Endothelial cell of umbilical vein (primary cell): ENCODE results near the gene GULP1. TPM values are rescaled to one million over a fixed set of nuclear protein-coding genes. Genes with fewer than 3 reads are reported as not detected.

ENCODE experiments used
- BruUV-seq: library from RNA; stranded (reverse); fragments of 400-500 nt; replicated peaks from 2 replicates; lab custom pipeline; 2021; lab: Mats Ljungman, UMichigan
- CTCF ChIA-PET: fragments of 300-600, 350-600 bp; sonication (Branson Sonifier 250); formaldehyde crosslinking; loops from one replicate; lab custom pipeline; 2021; ENCODE audit warnings: antibody characterized with exemption, inconsistent platforms; lab: Charles Lee
- POLR2A ChIA-PET: fragments of 300-600, 350-600 bp; sonication (Branson Sonifier 250); formaldehyde crosslinking; loops from one replicate; lab custom pipeline; 2021; ENCODE audit warnings: antibody characterized with exemption, inconsistent platforms; lab: Charles Lee
- DNase-seq: peaks from one replicate; pipeline ENCODE4 v3.0.0-alpha.2; 2011; ENCODE audit warnings: low read depth, low spot score
- FAIRE-seq: peaks from 2 replicates; lab custom pipeline; 2011; peaks lifted over from hg19 to GRCh38; lab: Jason Lieb, UNC
- H2AFZ ChIP-seq: 2 replicates; pipeline ENCODE4 v1.6.0; 2012; ENCODE audit warnings: low read depth, low read length, control low read depth, inconsistent platforms
- H3K27ac ChIP-seq: 2 replicates; pipeline ENCODE4 v1.5.1; 2011; ENCODE audit warnings: low read depth, mild to moderate bottlenecking, control low read depth, low read length, moderate library complexity; ENCODE audit not compliant: insufficient read depth
- H3K27me3 ChIP-seq, 2 experiments: 2 replicates each; pipeline versions ENCODE4 v1.6.0 to v1.6.1; 2011; ENCODE audit warnings: low read length in 2 of 2, mixed read lengths in 1 of 2; ENCODE audit not compliant: control insufficient read depth in 2 of 2, insufficient read depth in 2 of 2
- H3K36me3 ChIP-seq, 2 experiments: 2 replicates in 1 of 2; 3 replicates in 1 of 2; pipeline ENCODE4 v1.5.1; 2011; ENCODE audit warnings: low read length in 2 of 2, mild to moderate bottlenecking in 1 of 2, moderate library complexity in 1 of 2; ENCODE audit not compliant: control insufficient read depth in 2 of 2, insufficient read depth in 2 of 2; ENCODE audit errors: extremely low read depth in 1 of 2
- H3K4me1 ChIP-seq: 3 replicates; pipeline ENCODE4 v1.5.1; 2011; ENCODE audit warnings: mild to moderate bottlenecking, low read length; ENCODE audit not compliant: control insufficient read depth, insufficient read depth; ENCODE audit errors: extremely low read depth
- H3K4me2 ChIP-seq: 2 replicates; pipeline ENCODE4 v1.6.1; 2011; ENCODE audit warnings: low read length, control low read depth, mixed read lengths; ENCODE audit not compliant: insufficient read depth
- H3K4me3 ChIP-seq, 3 experiments: fragments of 200-600 bp in 1 of 3; sonication (generic), shearing (Covaris generic) in 1 of 3; replicated peaks in 1 of 3; 2 replicates each; pipeline ENCODE4 v1.5.1; 2011 to 2016; ENCODE audit warnings: control low read depth in 3 of 3, low read length in 3 of 3, mild to moderate bottlenecking in 2 of 3, inconsistent platforms in 1 of 3, low read depth in 1 of 3, moderate library complexity in 1 of 3; ENCODE audit not compliant: insufficient read depth in 1 of 3
- H3K79me2 ChIP-seq: 2 replicates; pipeline ENCODE4 v1.6.0; 2012; ENCODE audit warnings: low read length, inconsistent platforms; ENCODE audit not compliant: control insufficient read depth, insufficient read depth
- H3K9ac ChIP-seq: replicated peaks from 2 replicates; pipeline ENCODE3; 2011; ENCODE audit warnings: low read length, control low read depth; ENCODE audit not compliant: insufficient read depth; ENCODE audit errors: extremely low read depth
- H3K9me1 ChIP-seq: replicated peaks from 3 replicates; pipeline ENCODE4 v1.6.0; 2011; ENCODE audit warnings: mild to moderate bottlenecking, low read length; ENCODE audit not compliant: control insufficient read depth, insufficient read depth; ENCODE audit errors: extremely low read depth
- H3K9me3 ChIP-seq: replicated peaks from 2 replicates; pipeline ENCODE4 v1.5.1; 2012; ENCODE audit warnings: low read length, inconsistent platforms; ENCODE audit not compliant: control insufficient read depth, insufficient read depth
- H4K20me1 ChIP-seq: replicated peaks from 2 replicates; pipeline ENCODE3; 2011; ENCODE audit warnings: mild to moderate bottlenecking, low read length; ENCODE audit not compliant: control insufficient read depth, insufficient read depth; ENCODE audit errors: extremely low read depth
- EZH2 ChIP-seq: IDR thresholded peaks from 2 replicates; pipeline ENCODE4 v1.6.1; 2012; ENCODE audit warnings: borderline replicate concordance, low read depth, mild to moderate bottlenecking, moderate library complexity, low read length, inconsistent platforms; ENCODE audit not compliant: severe bottlenecking
- FOS ChIP-seq: IDR thresholded peaks from 2 replicates; pipeline ENCODE4 v1.6.1; 2011; ENCODE audit warnings: mild to moderate bottlenecking, low read length, moderate library complexity, borderline replicate concordance; ENCODE audit not compliant: insufficient read depth
- GATA2 ChIP-seq: IDR thresholded peaks from 2 replicates; pipeline ENCODE4 v1.7.0; 2011; ENCODE audit warnings: low read depth, mild to moderate bottlenecking, moderate library complexity, mixed read lengths, low read length; ENCODE audit not compliant: insufficient read length, insufficient read depth
- JUN ChIP-seq: IDR thresholded peaks from 2 replicates; pipeline ENCODE4 v1.6.1; 2011; ENCODE audit warnings: borderline replicate concordance, low read depth; ENCODE audit not compliant: insufficient read length, insufficient read depth
- MYC ChIP-seq: IDR thresholded peaks from one replicate; pipeline ENCODE4 v1.6.1; 2011; ENCODE audit warnings: mild to moderate bottlenecking, low read depth, low read length
- POLR2A ChIP-seq: IDR thresholded peaks from 2 replicates; pipeline ENCODE4 v1.6.1; 2012; ENCODE audit warnings: low read depth, mild to moderate bottlenecking, control low read depth, low read length
- POLR2AphosphoS5 ChIP-seq: IDR thresholded peaks from 2 replicates; pipeline ENCODE4 v1.6.1; 2012; ENCODE audit warnings: low read depth, mild to moderate bottlenecking, control low read depth, low read length, moderate library complexity; ENCODE audit not compliant: insufficient read depth
- dilution Hi-C: fragments of 300-500 bp; cut with MboI; formaldehyde crosslinking; loops from one replicate; pipeline ENCODE4 v1.15.0; 2019; ENCODE audit warnings: low sequenced_read_pairs; ENCODE audit not compliant: extremely low pct_ligation_motif_present
- intact Hi-C: fragments of 100-400 bp; cut with micrococcal nuclease; formaldehyde crosslinking; loops from one replicate; pipeline ENCODE4 v1.10.0; 2022
- polyA plus RNA-seq, 4 experiments: library from polyadenylated mRNA; depleted of rRNA in 3 of 4; stranded (reverse) in 3 of 4; unstranded in 1 of 4; fragments of >200 nt; gene quantifications; 2 replicates each; pipeline versions ENCODE4 v1.2.1 to v1.2.3, GENCODE V29; 2011 to 2012; ENCODE audit warnings: missing spikeins in 1 of 4
- total RNA-seq: library from RNA; stranded (reverse); gene quantifications from 2 replicates; pipeline ENCODE4 v1.2.3, GENCODE V29; 2021
- TF ChIP-seq, protein P1 (sequence below): IDR thresholded peaks from 2 replicates; pipeline ENCODE4 v1.6.1; 2011; ENCODE audit not compliant: insufficient read depth, insufficient read length
- TF ChIP-seq, protein P2 (sequence below), 2 donors: IDR thresholded peaks; 1 replicate in 1 of 2; 2 replicates in 1 of 2; pipeline ENCODE4 v1.5.1; 2011; ENCODE audit warnings: low read length in 2 of 2, mild to moderate bottlenecking in 2 of 2, moderate library complexity in 2 of 2, control low read depth in 1 of 2, inconsistent platforms in 1 of 2, low read depth in 1 of 2; ENCODE audit not compliant: insufficient read depth in 1 of 2; ENCODE audit errors: extremely low read depth in 1 of 2

Gene GULP1
- total and polyA plus RNA-seq, 2 donors (not counting 3 experiments of a cell fraction or from before 2014, with no cell fraction given), result 24.4 to 53.8 TPM

DNA sequence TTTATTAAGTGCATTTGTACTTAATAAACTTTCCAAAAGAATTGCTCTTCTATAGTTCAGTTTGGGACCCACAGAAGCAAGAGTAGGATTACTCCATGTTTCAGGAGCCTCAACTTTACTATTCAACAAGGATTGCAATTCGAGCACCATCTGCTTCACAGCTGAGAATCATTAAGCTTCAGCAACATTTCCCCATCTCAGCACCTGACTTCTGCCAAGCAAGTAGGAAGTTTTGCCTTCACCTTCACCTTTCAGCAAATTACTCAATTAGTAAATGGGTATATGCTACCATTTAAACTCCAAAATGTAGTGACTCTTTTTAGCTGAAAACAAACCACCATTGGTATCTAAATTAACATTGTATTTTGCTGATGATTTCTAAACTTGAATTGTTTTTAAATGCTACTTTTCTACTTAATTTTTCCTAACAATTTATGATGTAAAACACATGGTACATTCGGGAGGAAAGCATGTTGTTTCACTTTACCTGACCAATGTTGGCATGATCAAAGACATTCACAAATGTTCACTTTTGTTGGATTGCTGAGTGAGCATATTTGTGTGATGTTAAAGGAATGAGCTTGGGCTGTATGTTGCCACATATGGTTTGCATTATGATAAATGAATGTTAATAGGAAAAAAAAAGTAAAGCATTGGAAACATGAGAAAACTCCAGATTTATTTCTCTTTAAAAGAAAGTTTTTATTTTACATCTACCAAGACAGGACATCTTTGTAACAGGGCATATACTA, 159.2 kb downstream of the GULP1 start:
- Histone ChIP-seq H3K27me3 (no peaks in the 10 kb centered on the region), H3K27ac (no peak overlapping the region), H3K4me3 (no peak overlapping the region), H3K9me1 (no peaks in the 10 kb centered on the region), H3K4me2 (no peak overlapping the region), H3K36me3 (peaks cover 0 to 2% of the 10 kb centered on the region in 2 experiments), H3K4me1 (no peaks in the 10 kb centered on the region), H2AFZ (no peak overlapping the region), H4K20me1 (no peaks in the 10 kb centered on the region), H3K9me3 (no peaks in the 10 kb centered on the region), H3K79me2 (no peaks in the 10 kb centered on the region), H3K9ac (no peak overlapping the region)
- POLR2A ChIA-PET, result no interaction called here
- dilution Hi-C loops (no loop called here), intact Hi-C loops (no loop called here)
- CTCF ChIA-PET, result interaction anchor here (1.0 kb wide), 1 partner anchor 19 kb away, joined by 3 read pairs; no protein-coding TSS in a partner anchor
- FAIRE-seq (no peak), DNase-seq (no peak)
- TF ChIP-seq POLR2A (no peak), GATA2 (no peak), MYC (no peak), POLR2AphosphoS5 (no peak), FOS (no peak), EZH2 (no peak)
- TF ChIP-seq, protein P1, sequence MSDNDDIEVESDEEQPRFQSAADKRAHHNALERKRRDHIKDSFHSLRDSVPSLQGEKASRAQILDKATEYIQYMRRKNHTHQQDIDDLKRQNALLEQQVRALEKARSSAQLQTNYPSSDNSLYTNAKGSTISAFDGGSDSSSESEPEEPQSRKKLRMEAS, result no peak
- no TSS peak for BruUV-seq

DNA sequence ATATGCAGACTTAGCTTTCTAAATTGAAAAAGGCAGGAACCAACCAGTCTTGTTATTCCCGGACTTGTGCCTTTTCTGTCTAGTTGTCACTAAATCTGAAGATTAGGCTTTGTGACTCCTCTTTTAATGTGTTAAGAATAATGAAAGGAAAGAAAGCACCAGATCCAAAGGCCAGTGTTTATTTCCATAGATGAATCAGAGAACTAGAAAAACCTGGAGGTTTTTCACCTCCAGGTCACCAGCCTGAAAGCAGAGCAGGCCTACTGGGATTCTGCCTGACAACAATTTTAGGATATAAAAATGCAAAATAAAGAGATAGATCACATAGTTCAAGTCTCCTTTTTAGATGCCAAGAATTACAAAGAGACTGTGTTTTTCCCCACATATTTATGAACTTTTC, 160.4 kb downstream of the GULP1 start:
- no peak for FAIRE-seq
- dilution Hi-C loops, result no loop called here
- CTCF ChIA-PET, result no interaction called here

More for the DNA sequence above, 160.4 kb downstream of the GULP1 start:
- no peak overlapping the region for H3K4me2 ChIP-seq
- H3K27me3 ChIP-seq, result no peaks in the 10 kb centered on the region
- no peaks in the 10 kb centered on the region for H3K9me3 ChIP-seq
- no peak overlapping the region for H3K4me3 ChIP-seq
- no peak overlapping the region for H3K27ac ChIP-seq
- DNase-seq, result no peak
- TF ChIP-seq EZH2 (no peak), FOS (no peak), POLR2AphosphoS5 (no peak), GATA2 (no peak), JUN (no peak), POLR2A (no peak), MYC (no peak)
- TF ChIP-seq, protein P2, sequence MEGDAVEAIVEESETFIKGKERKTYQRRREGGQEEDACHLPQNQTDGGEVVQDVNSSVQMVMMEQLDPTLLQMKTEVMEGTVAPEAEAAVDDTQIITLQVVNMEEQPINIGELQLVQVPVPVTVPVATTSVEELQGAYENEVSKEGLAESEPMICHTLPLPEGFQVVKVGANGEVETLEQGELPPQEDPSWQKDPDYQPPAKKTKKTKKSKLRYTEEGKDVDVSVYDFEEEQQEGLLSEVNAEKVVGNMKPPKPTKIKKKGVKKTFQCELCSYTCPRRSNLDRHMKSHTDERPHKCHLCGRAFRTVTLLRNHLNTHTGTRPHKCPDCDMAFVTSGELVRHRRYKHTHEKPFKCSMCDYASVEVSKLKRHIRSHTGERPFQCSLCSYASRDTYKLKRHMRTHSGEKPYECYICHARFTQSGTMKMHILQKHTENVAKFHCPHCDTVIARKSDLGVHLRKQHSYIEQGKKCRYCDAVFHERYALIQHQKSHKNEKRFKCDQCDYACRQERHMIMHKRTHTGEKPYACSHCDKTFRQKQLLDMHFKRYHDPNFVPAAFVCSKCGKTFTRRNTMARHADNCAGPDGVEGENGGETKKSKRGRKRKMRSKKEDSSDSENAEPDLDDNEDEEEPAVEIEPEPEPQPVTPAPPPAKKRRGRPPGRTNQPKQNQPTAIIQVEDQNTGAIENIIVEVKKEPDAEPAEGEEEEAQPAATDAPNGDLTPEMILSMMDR (IDR thresholded peaks at IDR 0.05; ENCODE audit: extremely low read depth in 1 of 2, insufficient read depth in 1 of 2, low read depth in 1 of 2, low read length in 2 of 2), result no peak
- TF ChIP-seq, protein P1, result no peak
- POLR2A ChIA-PET, result no interaction called here
- no peaks in the 10 kb centered on the region for H3K79me2 ChIP-seq
- no peak overlapping the region for H3K9ac ChIP-seq
- intact Hi-C loops, result no loop called here
- H3K36me3 ChIP-seq, result peaks cover 0 to 2% of the 10 kb centered on the region in 2 experiments
- H4K20me1 ChIP-seq, result no peaks in the 10 kb centered on the region
- H3K4me1 ChIP-seq, result no peaks in the 10 kb centered on the region
- H2AFZ ChIP-seq, result no peak overlapping the region
- H3K9me1 ChIP-seq, result no peaks in the 10 kb centered on the region
- no TSS peak for BruUV-seq
